ENCODE data around the gene GPR55.

Gene GPR55

DNA sequence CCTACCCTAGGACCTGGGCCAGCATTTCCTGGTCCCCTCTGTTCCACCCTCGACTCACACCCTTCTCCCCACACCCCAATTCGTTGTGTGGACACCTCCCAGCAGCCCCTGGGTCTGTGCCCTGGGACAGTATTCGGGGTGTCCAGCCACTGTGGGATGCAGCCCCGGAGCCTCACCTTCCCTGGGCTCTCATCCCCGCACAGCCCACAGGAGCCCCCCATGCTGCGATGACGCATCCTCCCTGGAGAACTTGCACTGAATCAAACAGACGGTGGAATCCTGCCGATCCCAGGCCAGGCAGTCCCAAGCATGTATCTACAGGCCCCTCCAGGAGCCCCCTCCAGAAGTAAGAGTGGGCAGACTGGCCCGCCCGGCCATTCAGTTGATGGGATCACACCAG is 50.6 kb downstream of the GPR55 start:
- H3K27me3 ChIP-seq (ENCODE audit: control insufficient read depth, insufficient read depth, low read length): no peaks in the 10 kb centered on the region
- H3K36me3 ChIP-seq (ENCODE audit: control insufficient read depth, insufficient read depth, low read length): peaks cover 66% of the 10 kb centered on the region
- peaks cover 35% of the 10 kb centered on the region for H3K4me1 ChIP-seq (ENCODE audit: control insufficient read depth, insufficient read depth, low read length)
- no peak overlapping the region for H3K4me3 ChIP-seq (ENCODE audit: low read depth, low read length)
- no peak overlapping the region for H3K27ac ChIP-seq (ENCODE audit: low read depth, low read length)
- no peak overlapping the region for H3K9ac ChIP-seq (ENCODE audit: low read length)
- no peaks in the 10 kb centered on the region for H3K9me3 ChIP-seq (ENCODE audit: control insufficient read depth, insufficient read depth, low read depth, low read length)

DNA sequence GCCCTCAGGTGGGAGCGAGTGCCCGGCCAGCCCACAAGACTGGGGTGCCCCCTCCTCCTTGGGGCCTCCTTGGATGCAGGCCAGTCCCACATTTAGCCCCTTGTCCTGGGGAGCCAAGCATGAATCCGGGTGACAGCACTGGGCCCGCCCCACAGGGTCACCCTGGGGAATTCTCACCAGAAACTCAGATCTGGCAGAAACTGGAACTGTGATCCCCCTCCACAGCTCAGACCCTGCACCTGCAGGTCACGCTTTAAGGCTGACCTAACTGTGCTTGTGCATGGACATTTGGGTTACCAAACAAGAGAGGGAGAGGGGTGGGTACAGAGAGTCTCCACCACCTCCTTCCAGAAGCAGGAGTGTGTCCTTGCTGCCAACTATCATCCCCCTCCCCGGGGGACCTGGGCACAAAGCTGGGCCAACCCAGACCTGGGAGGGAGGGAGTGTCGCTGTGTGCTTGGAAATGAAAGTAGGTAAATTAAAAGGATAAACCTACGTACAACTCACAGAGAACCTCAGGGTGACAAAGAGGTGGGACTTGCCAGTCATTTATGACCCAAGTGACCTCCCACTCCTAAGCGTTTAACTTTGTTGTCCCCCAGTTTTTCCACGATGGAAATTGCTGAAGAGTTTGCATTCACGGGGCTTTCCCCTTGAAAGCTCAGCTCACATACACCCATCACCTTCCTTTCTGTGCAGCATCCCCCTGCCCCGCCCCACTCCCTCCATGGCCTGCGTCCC is 51.2 kb downstream of the GPR55 start:
- H3K9me3 ChIP-seq (ENCODE audit: control insufficient read depth, insufficient read depth, low read depth, low read length): no peaks in the 10 kb centered on the region
- peaks cover 42% of the 10 kb centered on the region for H3K4me1 ChIP-seq (ENCODE audit: control insufficient read depth, insufficient read depth, low read length)
- H3K4me3 ChIP-seq (ENCODE audit: low read depth, low read length): no peak overlapping the region
- H3K36me3 ChIP-seq (ENCODE audit: control insufficient read depth, insufficient read depth, low read length): peaks cover 59% of the 10 kb centered on the region
- no peak overlapping the region for H3K9ac ChIP-seq (ENCODE audit: low read length)
- H3K27ac ChIP-seq (ENCODE audit: low read depth, low read length): no peak overlapping the region
- H3K27me3 ChIP-seq (ENCODE audit: control insufficient read depth, insufficient read depth, low read length): no peaks in the 10 kb centered on the region

DNA sequence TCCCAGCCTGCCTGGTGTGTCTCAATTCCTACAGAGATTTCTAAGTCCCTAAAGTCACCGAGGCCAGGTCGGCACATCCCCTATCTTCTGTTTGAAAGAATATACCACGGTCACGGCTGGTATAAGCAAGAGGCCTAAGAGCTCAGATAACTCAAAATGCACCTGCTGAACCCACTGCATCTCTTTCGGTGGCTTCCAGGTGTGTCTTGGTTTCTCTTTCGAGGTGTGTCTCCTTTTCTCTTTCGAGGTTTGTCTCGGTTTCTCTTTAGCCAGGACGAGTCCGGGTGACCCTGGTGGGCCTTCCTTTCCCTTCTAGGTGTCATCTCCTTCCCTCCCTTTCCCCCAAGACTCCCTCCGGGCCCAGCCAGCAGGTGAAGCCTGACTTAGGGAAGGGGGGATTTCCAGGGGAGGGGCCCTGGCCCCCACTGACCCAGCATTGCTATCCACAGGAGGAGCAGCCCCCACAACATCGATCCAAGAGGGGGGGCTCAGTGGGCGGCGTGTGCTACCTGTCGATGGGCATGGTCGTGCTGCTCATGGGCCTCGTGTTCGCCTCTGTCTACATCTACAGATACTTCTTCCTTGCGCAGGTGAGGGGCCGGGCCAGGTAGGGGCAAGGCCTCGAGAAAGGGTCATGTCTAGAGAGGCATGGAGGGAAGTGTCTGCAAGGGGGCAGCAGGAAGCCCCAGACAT is 51.9 kb downstream of the GPR55 start:
- Histone ChIP-seq H3K9ac (ENCODE audit: low read length) (no peak overlapping the region), H3K27me3 (ENCODE audit: control insufficient read depth, insufficient read depth, low read length) (no peaks in the 10 kb centered on the region), H3K4me1 (ENCODE audit: control insufficient read depth, insufficient read depth, low read length) (peaks cover 49% of the 10 kb centered on the region), H3K36me3 (ENCODE audit: control insufficient read depth, insufficient read depth, low read length) (peaks cover 53% of the 10 kb centered on the region), H3K9me3 (ENCODE audit: control insufficient read depth, insufficient read depth, low read depth, low read length) (no peaks in the 10 kb centered on the region), H3K4me3 (ENCODE audit: low read depth, low read length) (no peak overlapping the region), H3K27ac (ENCODE audit: low read depth, low read length) (no peak overlapping the region)

DNA sequence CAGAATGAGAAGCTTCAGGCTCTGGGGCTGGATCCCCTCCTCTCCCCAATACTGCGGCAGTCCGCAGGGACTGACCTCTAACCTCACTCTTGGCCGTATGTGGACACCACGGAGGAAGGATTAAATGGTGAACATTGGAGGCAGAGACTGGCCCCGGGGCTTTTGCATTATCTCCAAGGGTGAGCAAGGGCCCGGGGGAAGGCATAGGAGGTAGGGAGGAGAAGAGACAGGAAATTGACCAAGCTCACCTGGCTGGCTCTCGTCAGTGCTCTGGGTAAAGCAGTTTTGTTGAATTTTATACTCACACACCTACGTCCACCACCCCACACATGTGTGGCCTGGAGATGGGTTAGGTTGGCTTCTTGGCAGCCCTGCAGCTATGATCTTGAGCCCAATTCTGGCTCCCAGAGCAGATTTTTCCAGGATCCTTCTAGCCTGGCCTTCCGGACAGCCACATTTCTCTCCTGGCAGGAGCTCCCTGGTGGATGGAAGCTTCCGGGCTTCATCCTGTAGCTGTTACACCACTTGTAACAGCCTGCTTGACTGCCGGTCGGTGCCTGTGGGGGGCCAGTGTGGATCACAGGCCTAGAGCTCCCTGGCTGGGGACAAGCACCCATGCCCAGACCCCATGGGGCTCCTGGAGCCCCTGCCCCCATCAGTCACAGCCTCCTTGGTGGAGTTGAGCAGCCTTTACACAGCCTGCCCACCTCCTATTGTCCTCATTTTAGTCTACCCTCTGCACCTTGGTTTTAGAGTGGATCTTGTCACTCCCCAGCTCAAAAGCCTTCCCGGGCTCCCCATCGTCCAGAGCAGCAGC is 52.7 kb downstream of the GPR55 start:
- peaks cover 45% of the 10 kb centered on the region for H3K36me3 ChIP-seq (ENCODE audit: control insufficient read depth, insufficient read depth, low read length)
- peaks cover 55% of the 10 kb centered on the region for H3K4me1 ChIP-seq (ENCODE audit: control insufficient read depth, insufficient read depth, low read length)
- no peaks in the 10 kb centered on the region for H3K27me3 ChIP-seq (ENCODE audit: control insufficient read depth, insufficient read depth, low read length)
- H3K27ac ChIP-seq (ENCODE audit: low read depth, low read length): peak overlapping the region; percentile 39; the same call in 1 of the 2 replicates
- H3K9me3 ChIP-seq (ENCODE audit: control insufficient read depth, insufficient read depth, low read depth, low read length): no peaks in the 10 kb centered on the region
- H3K4me3 ChIP-seq (ENCODE audit: low read depth, low read length): no peak overlapping the region
- no peak overlapping the region for H3K9ac ChIP-seq (ENCODE audit: low read length)

DNA sequence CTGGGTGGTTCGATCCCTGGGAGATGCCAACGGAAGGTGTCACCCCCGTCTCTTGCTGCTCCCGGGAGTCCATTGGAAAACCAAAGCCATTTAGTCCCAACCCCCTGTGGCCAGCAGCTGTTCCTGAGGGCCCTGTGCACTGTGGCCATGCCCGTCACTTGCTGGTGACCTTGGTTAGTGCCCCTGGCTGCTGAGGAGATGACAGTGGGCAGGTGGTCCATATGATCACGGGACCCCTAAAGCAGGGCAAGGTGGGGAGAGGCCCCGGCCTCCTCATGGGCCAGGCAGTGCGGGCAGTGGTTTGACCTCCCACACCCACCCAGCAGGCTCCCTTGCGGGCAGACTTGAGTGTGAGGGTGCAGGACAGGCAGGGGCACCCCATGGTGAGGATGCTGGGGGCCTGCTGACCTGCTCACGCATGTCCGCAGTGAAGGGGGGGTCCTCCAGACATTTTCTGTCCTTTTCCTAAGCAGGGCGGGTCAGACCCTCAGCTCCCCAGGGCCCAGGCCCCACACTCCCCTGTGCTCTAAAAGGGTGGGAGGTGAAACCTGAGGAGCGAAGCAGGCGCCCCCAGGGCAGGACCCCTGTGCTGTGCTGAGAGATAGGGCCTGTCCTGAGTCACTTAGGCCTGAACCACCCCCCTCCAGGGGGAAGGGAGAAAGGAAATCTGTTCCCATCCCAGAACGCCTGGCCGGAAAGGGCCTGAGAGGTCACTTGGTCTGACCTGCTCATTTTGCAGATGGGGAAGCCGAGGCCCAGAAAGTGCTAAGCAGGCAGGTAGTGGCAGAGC is 53.5 kb downstream of the GPR55 start:
- H3K9ac ChIP-seq (ENCODE audit: low read length): peak overlapping the region; percentile 15
- no peak overlapping the region for H3K4me3 ChIP-seq (ENCODE audit: low read depth, low read length)
- peak overlapping the region; percentile 39; the same call in 1 of the 2 replicates for H3K27ac ChIP-seq (ENCODE audit: low read depth, low read length)
- H3K4me1 ChIP-seq (ENCODE audit: control insufficient read depth, insufficient read depth, low read length): peaks cover 63% of the 10 kb centered on the region
- no peaks in the 10 kb centered on the region for H3K27me3 ChIP-seq (ENCODE audit: control insufficient read depth, insufficient read depth, low read length)
- no peaks in the 10 kb centered on the region for H3K9me3 ChIP-seq (ENCODE audit: control insufficient read depth, insufficient read depth, low read depth, low read length)
- peaks cover 37% of the 10 kb centered on the region for H3K36me3 ChIP-seq (ENCODE audit: control insufficient read depth, insufficient read depth, low read length)

DNA sequence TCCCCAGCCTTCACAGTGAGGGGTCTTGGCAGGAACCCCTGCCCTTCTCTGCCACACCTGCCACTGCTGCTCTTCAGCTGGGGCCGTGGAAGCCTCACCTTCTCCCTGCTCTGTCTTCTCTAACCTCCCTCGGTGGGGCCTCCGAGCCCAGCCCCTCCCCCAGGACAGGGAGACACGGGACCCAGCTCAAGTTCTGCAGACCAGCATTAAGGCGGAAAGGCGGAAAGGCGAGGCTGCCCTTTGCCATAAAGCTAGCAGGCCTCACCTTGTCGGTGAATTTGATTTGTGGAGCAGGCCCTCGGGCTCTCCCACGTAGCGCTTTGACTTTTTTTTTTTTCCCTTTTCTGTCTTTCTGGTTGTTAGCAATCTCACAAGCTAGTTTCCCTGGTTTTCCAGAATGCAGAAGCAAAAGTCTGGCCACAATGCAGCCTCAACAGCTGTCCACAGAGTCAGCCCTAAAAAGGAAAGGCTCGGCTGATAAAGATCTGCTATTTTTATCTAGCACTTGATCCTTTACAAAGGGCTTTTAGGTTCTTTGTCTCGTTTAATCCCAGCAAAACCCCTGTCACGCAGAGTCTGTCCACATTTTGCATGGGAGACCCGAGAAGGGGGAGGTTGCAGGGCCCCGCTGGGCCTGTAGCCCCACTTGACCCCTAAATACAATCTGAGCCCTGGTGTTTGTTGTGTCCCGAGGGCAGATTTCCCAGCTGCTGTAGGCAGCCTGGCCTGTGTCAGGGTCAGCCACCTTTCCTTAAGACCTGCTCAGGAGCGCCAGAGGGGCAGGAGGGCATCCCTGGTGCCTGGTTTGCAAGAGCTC is 54.3 kb downstream of the GPR55 start:
- Histone ChIP-seq H3K27me3 (ENCODE audit: control insufficient read depth, insufficient read depth, low read length) (no peaks in the 10 kb centered on the region), H3K36me3 (ENCODE audit: control insufficient read depth, insufficient read depth, low read length) (peaks cover 32% of the 10 kb centered on the region), H3K9ac (ENCODE audit: low read length) (peak overlapping the region; percentile 63), H3K9me3 (ENCODE audit: control insufficient read depth, insufficient read depth, low read depth, low read length) (no peaks in the 10 kb centered on the region), H3K4me3 (ENCODE audit: low read depth, low read length) (peak overlapping the region; percentile 21; the same call in 1 of the 2 replicates), H3K27ac (ENCODE audit: low read depth, low read length) (peak overlapping the region; percentile 39), H3K4me1 (ENCODE audit: control insufficient read depth, insufficient read depth, low read length) (peaks cover 70% of the 10 kb centered on the region)

DNA sequence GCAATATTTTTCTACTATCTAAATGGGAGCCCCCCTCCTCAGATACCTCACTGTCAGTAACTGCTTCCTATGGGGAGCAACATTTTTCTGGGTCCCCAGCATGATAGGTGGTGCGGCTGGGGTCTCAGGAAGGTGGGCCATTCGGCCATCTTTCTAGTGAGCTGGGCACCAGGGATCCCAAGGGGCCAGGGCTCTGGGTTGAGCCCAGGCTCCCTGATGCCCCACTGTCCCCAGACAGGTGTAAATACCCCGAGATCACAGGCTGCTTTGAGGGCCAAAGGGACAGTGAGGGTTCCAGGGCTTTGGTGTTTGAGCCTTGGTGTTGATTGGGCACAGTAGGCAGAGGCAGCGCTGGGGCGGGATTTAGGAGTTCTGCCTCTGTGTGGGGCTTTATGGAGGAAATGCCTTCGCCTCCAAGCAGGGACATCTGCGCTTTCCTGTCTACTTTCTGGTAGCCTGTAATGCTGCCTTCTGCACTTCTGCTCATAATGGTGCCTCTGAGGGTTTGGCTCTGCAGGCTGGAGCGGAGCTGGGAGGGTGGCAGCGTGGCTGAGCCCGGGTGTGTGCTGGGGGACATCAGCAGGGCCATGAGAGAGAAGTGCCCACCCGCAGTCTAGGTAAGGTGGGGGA is 55.0 kb downstream of the GPR55 start:
- H3K9me3 ChIP-seq (ENCODE audit: control insufficient read depth, insufficient read depth, low read depth, low read length): no peaks in the 10 kb centered on the region
- peak overlapping the region; percentile 39 for H3K27ac ChIP-seq (ENCODE audit: low read depth, low read length)
- H3K27me3 ChIP-seq (ENCODE audit: control insufficient read depth, insufficient read depth, low read length): no peaks in the 10 kb centered on the region
- peaks cover 70% of the 10 kb centered on the region for H3K4me1 ChIP-seq (ENCODE audit: control insufficient read depth, insufficient read depth, low read length)
- peaks cover 25% of the 10 kb centered on the region for H3K36me3 ChIP-seq (ENCODE audit: control insufficient read depth, insufficient read depth, low read length)
- peak overlapping the region; percentile 21; the same call in 1 of the 2 replicates for H3K4me3 ChIP-seq (ENCODE audit: low read depth, low read length)
- peak overlapping the region; percentile 63 for H3K9ac ChIP-seq (ENCODE audit: low read length)

DNA sequence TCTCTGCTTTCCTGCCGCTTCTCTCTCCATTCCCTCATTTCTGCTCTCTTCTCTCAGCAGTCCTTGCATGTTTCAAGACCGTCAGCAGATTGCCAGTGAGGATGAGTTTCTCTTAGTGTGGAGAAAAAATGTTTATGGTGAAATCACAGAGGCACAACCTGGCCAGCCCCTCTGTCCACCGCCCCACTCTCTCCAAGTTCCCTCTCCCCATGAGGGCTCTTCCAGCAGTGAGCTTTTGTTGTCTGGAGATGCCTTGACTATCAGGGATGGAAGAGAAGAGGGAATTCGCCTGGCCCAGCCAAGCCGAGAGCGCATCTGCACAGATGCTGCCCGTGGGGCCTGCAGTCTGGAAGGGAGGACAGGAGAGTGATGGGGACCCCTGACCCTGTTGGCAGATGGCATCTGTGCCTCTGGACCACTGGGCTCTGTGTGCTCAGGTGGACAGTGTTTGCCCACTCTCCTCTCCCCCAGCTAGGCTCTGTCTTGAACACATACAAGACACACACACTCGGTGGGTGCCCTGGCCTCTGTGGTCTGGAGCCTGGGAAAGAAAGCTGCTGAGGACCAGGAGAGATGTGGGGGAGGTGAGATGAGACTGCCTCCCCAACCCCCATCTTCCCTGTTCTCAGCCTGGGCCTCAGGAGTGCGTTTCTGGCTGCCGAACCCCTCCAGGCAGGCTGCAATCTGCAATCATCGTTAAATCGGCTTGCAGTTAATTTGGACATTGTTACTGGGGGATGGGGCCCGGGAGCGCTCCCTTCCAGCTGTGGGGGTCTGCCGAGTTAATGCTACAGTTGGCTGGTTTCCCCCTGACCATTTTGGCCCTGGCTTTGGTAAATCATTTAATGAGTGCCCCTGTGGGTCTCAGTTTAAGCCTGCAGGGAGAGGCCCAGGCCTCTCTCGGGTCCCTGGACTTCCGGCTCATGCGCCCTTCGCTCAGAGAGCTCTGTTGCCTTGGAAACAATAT is 55.8 kb downstream of the GPR55 start:
- peak overlapping the region; percentile 39 for H3K27ac ChIP-seq (ENCODE audit: low read depth, low read length)
- peaks cover 17% of the 10 kb centered on the region for H3K36me3 ChIP-seq (ENCODE audit: control insufficient read depth, insufficient read depth, low read length)
- no peaks in the 10 kb centered on the region for H3K9me3 ChIP-seq (ENCODE audit: control insufficient read depth, insufficient read depth, low read depth, low read length)
- H3K4me1 ChIP-seq (ENCODE audit: control insufficient read depth, insufficient read depth, low read length): peaks cover 71% of the 10 kb centered on the region
- H3K9ac ChIP-seq (ENCODE audit: low read length): peak overlapping the region; percentile 74
- peak overlapping the region; percentile 56 for H3K4me3 ChIP-seq (ENCODE audit: low read depth, low read length)
- no peaks in the 10 kb centered on the region for H3K27me3 ChIP-seq (ENCODE audit: control insufficient read depth, insufficient read depth, low read length)
